ENCODE results near the gene MBL2.

GRCh38 chr10:52786098-52786497, 13.5 kb upstream of the MBL2 start:
- TF ChIP-seq CTCF (IDR thresholded peaks at IDR 0.05; ENCODE audit: insufficient read depth, low read length) (no peak), REST (IDR thresholded peaks at IDR 0.05; ENCODE audit: insufficient replicate concordance, low read depth) (no peak), GABPA (IDR thresholded peaks at IDR 0.05; ENCODE audit: low read depth) (no peak), POLR2AphosphoS5 (IDR thresholded peaks at IDR 0.05; ENCODE audit: low read depth) (no peak), SPI1 (IDR thresholded peaks at IDR 0.05; ENCODE audit: borderline replicate concordance, low read depth) (no peak)
